NCI-H1048 (cell line): ENCODE measurements around the gene C2CD2.
"Not testable (repeated sequence)": the region's sequence is repeated elsewhere in the genome, so short reads cannot be mapped to it uniquely, and the experiment has no call there.

ENCODE experiments used
- DNase-seq: peaks from one replicate; lab custom pipeline; 2025; lab: John Stamatoyannopoulos, UW

The C2CD2 gene

DNA sequence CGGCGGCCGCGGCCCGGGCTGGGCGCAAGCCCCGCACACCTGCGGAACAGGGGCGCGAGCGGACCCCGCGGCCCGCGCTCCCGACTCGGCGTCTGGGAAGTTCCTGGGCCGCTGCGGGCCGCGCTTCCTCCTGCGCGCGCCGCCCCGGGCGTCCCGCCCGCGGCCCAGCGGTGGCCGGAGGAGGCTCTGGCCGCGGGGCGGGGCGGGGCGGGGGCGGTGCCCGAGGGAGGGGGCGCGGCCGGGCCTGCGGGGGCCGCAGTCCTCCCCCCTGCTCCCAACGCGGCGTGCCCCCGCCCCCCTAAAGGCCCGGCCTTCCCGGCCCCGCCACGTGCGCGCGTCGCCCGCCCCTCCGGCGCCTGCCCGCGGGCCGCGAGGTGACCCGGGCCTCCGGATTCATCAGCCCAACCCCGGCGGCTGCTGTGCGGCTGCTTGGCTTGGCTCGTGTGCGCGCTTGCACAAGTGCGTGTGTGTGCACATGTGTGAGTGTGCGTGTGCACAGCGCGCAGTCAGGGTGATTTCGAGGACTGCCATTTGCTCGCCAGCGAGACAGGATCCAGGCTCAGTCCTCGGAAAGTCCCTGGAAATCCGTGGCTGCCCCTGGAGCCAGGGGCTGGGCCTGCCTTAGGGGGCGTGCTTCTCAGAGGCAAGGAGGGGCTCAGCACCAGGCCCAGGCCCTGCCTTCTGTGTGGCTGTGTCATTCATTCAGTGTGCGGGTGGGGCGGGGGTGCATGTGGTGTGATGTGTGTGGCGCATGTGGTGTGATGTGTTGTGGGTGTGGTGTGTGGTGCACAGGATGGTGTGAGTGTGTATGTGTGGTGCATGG is at the start of gene C2CD2:
TSS of gene C2CD2 (minus strand) at position 188 of the 823 bp plus-strand sequence. CDS start 370 bp downstream, outside the sequence.
- DNase-seq, result no peak

DNA sequence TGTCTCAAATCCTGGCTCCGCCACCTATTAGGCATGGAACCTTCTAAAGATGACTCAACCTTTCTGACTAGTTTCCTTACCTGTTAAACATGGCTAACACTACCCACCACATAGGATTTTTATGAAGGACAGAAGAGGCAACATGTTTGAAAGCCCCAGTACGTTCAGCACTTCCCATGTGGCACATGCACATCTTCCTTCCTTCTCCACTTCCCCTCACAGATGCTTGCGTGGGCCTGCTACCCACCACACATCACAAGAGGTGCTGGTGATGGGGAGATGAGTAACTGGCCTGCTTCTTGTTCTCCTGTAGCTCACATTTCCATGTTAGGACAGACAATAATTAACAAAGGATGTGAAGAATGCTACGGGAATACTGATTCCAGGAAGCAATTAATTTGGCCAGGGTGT is 49.2 kb upstream of the C2CD2 start:
- DNase-seq, result no peak

- DNase-seq, result no peak
These were observed 48.7 kb upstream of the C2CD2 start for GRCh38 chr21:42002421-42002958.

- no peak for DNase-seq
These were observed 48.0 kb upstream of the C2CD2 start for GRCh38 chr21:42001781-42002180.

DNA sequence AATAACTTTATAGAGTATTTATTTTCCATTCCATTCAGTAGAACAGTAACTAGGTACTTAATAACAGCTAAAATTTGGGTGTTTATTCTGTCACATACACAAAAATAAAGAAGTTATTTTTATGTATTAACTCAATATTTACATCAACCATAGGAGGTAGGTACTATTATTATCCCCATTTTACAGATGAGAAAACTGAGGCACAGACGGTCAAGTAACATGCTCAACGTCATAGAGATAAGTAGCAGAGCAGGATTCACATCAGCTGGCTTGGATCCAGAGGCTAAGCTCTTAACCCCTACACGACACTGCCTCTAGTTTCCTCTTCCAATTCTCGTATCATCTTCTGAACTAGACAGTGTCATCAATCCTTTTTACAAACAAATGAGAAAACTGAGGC is 47.1 kb upstream of the C2CD2 start:
- no peak for DNase-seq

DNA sequence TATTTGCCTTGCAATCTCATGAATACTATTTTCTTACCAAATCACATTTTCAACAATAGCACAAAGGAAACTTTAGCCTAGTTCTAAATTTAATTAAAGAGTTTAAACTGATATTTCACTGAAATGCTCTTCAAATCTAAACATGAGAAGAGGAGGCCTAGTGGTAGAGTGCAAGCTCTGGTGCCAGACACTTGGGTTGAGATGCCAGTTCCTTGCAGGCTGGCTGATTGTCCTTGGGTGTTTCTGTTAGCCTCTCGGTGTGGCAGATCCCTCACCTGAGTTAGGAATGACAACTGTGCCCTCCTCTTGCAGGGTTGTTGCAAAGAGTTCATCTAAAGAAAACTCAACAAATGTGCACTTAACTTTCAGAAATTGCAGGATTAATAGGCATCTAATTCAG is 43.8 kb upstream of the C2CD2 start:
- no peak for DNase-seq

GRCh38 chr21:41995577-41995976 is 41.8 kb upstream of the C2CD2 start:
- DNase-seq, result no peak

DNA sequence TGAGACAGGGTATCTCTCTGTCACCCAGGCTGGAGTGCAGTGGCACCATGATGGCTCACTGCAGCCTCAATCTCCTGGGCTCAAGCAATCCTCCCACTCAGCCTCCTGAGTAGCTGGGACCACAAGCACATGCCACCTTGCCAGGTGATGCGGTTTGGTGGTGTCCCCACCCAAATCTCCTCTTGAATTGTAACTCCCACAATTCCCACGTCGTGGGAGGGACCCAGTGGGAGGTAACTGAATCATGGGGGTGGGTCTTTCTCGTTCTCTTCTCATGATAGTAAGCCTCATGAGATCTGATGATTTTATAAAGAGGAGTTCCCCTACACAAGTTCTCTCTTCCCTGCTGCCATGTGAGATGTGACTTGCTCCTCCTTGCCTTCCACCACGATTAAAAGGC is 40.8 kb upstream of the C2CD2 start:
- not testable (repeated sequence) for DNase-seq

DNA sequence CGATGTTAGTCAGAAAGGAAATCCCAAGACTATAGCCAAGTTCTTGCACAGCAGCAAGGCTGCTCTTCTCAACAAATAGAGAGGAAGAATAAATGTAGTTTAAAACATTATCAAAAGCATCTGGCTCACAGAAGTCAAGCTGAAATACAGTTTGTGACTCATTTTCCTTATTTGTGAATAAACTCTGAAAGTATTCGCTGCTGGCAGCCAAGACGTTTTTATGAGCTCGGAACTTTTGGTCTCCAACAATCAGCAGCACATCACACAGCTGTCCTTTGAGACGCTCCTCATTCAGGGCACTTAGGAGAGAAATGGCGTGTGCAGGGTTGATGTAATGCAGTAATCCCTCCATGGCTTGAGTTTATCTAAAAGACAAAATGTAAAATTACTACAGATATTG is 39.9 kb upstream of the C2CD2 start:
- no peak for DNase-seq

- DNase-seq, result no peak
These were observed 38.8 kb upstream of the C2CD2 start for GRCh38 chr21:41992576-41992975.

- DNase-seq, result no peak
These were observed 37.8 kb upstream of the C2CD2 start for GRCh38 chr21:41991659-41992058.

DNA sequence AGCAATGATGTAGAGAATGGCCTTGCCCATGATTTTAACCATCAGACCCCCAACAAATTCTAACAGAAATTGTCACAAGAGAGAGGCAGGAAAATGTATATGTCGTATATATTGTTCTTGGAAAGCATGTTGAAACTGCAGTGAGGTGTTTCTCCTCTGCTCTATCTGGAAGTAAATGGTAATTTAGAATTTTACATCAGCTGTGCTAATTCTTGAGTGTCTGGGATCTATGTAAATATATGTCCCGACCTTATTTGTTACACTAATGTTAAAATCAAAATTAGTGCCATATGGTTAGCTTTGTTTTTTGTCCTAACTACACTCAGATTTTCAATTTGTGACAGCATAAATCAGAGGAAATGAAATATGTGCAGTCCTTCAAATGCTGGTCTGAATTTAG is 35.9 kb upstream of the C2CD2 start:
- no peak for DNase-seq

- no peak for DNase-seq
These were observed 33.5 kb upstream of the C2CD2 start for GRCh38 chr21:41987310-41987709.

DNA sequence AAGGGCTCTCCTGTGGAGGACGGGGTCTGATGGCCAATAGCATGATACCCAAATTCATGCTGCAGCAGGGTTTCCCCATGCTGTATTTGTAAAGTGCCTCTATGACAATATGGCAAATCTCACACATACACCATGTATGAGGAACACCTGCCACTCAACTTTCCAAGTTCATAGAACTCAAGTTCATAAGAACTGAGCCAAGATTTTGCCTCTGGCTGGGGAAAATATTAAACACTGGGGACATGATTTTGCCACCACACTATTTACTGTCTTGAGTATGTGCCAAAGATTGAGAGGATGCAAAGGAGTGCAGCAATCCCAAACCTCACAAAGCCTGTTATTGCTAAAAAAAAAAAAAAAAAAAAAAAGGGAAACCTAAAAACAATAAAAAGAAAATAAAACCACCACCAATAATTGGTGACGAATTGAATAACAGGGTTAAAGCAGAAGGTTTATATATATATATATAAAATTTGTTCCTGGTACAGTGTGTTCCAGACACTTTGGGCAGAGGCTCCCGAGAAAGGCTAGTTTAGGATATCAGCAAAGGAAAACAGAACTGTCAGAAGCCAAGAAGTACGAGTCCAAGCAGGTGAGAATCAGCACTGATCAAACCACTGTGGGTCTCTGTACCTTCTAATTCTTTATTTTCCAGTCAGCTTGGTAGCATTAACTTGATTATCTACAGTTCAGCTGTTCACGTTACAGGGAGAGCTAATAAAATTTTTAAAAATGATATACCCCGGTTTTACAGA is 32.0 kb upstream of the C2CD2 start:
- no peak for DNase-seq

DNA sequence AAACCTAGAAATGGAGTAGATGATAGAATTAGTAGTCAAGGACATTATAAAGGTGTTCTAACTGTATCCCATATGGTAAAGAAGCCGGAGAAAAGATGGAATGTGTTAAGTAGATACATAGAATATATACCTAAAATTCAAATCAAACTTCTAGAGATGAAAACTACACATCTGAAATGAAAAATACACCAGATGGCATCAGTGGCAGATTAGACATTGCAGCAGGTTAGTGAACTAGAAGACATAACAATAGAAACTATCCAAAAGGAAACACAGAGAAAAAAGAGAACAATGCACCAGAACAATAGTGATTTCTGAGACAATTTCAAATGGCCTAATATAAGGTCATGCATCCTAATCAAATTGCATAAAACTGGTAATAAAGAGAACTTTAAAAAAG is 29.4 kb upstream of the C2CD2 start:
- DNase-seq, result no peak

GRCh38 chr21:41980561-41980960 is 26.7 kb upstream of the C2CD2 start:
- DNase-seq, result no peak

- DNase-seq, result no peak
These were observed 26.0 kb upstream of the C2CD2 start for GRCh38 chr21:41979751-41980369.

DNA sequence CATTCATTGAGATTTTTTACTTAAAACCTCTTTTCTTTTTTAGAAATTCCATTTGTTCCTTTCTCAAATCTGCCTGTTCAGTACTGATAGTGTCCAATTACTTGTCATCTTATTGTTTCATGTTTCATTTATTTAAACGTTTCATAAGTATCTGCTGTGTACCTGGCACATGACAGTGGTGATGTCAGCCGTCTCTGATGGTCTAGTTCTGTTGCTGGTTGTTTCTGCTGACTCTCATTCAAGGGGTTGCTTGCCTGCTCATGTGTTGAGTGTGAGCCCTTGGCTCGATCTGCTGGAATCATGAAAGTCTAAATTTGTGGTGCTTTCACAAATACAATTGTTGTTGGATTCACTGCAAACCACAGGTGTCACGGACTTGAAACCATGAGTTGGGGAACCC is 25.5 kb upstream of the C2CD2 start:
- DNase-seq, result no peak

DNA sequence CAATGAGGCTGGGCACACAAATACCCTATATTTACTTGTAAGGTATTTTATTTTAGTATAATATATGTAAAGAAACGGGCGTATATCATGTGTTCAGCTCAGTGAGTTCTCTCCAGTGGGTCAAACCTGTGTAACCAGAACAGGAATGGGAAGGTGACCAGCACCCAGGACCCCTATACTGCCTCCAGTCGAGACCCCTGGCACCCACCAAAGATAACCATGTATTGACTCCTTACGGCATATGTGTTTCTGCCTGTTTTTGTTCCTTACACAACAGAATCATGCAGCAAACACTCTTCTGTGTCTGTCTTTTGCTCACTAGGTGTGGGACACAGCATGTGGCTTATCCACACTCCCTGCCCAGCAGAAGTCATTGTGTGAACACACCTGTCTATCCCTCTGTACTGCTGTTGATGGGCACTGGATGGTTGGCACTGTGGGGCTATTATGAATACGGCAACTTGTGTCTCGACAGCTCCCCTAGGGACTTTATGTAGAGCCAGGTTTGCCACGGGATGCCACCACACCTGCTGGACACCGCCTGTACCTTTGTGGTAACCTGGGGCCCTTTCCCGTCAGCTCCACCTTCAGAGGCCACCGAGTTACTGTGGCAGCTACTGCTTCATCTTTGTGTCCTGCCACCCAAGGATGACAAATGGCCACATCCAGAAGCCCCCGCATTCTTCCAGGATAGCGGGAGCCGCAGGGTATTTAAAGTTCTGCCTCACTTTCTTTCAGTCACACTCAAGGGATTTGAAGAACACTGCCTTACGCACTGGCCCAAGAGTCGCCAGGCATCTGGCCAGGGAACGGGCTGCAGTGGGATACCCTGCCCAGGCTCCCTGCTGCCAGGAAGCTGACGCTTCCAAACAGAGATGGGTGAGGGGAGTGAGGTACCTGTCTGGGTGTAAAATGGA is 23.5 kb upstream of the C2CD2 start:
- no peak for DNase-seq

GRCh38 chr21:41976611-41977010 is 22.8 kb upstream of the C2CD2 start:
- no peak for DNase-seq
